Testis (tissue), 3 donors: Measurements from ENCODE around the gene AIRE. TPM values are rescaled to one million over a fixed set of nuclear protein-coding genes. Genes with fewer than 3 reads are reported as not detected.

Experiments used
- DNase-seq: peaks from one replicate; pipeline ENCODE4 v3.0.0-alpha.2; 2019
- H3K27ac ChIP-seq, 2 donors: fragments of 200-600 bp; sonication (generic); one replicate each; pipeline ENCODE4 v1.5.1; 2019
- H3K27me3 ChIP-seq: fragments of 200-600 bp; sonication (generic); one replicate; pipeline ENCODE4 v1.5.1; 2019
- H3K36me3 ChIP-seq: fragments of 200-600 bp; sonication (generic); one replicate; pipeline ENCODE4 v1.5.1; 2017; ENCODE audit warnings: low read depth; ENCODE audit errors: missing control alignments
- H3K4me1 ChIP-seq: fragments of 200-600 bp; sonication (generic); one replicate; pipeline ENCODE4 v1.5.1; 2019
- H3K4me3 ChIP-seq, 2 donors: fragments of 200-600 bp; sonication (generic); one replicate each; pipeline ENCODE4 v1.5.1; 2017 to 2019
- H3K9me3 ChIP-seq: fragments of 200-600 bp; sonication (generic); one replicate; pipeline ENCODE4 v1.5.1; 2017
- POLR2A ChIP-seq: fragments of 450-650 bp; IDR thresholded peaks from one replicate; pipeline ENCODE4 v1.6.1; 2017; ENCODE audit warnings: antibody characterized with exemption, mild to moderate bottlenecking, moderate library complexity
- WGBS, 2 donors: methylation state at CpG; one replicate each; pipeline ENCODE4 v1.1.5; 2018; 5-methylcytosine and 5-hydroxymethylcytosine counted together
- intact Hi-C: fragments of 100-400 bp; cut with DNase I; formaldehyde crosslinking; loops from one replicate; pipeline ENCODE4 v1.15.1; 2023; ENCODE audit warnings: low total_unique reads
- polyA plus RNA-seq: library from polyadenylated mRNA; stranded (reverse); fragments of 350-450 nt; fragmentation: Illumina TruSeq; extraction: RNeasy Lipid Tissue Mini Kit (QIAGEN cat#74804); gene quantifications from one replicate; pipeline ENCODE4 v1.2.3, GENCODE V29; 2014; ENCODE audit warnings: low read depth, low replicate concordance; ENCODE audit not compliant: insufficient read depth
- total RNA-seq, 2 donors: library from RNA; depleted of rRNA; stranded (reverse); fragments of >200 nt; gene quantifications; one replicate each; pipeline ENCODE4 v1.2.3, GENCODE V29; 2016
- TF ChIP-seq, protein P1 (sequence below), 3 experiments: fragments of 450-650 bp in 2 of 3; fragments of 200-600 bp in 1 of 3; sonication (generic) in 1 of 3; IDR thresholded peaks; one replicate each; pipeline ENCODE4 v1.5.1; 2016 to 2019; ENCODE audit warnings: antibody characterized with exemption in 3 of 3, mild to moderate bottlenecking in 2 of 3, moderate library complexity in 1 of 3

The AIRE gene
- total and polyA plus RNA-seq, 3 donors from 2014 or later: 0.16 to 0.68 (median 0.55) TPM

- no peaks in the 10 kb centered on the region for H3K27me3 ChIP-seq
- no peaks in the 10 kb centered on the region for H3K9me3 ChIP-seq
- intact Hi-C loops: no loop called here
- H3K36me3 ChIP-seq: no peaks in the 10 kb centered on the region
- H3K27ac ChIP-seq: no peak overlapping the region
- 92 to 95% methylated on average over 18 to 33 of the region's 33 CpGs for whole genome bisulfite sequencing, 2 donors
- no peak for DNase-seq
- no peak overlapping the region for H3K4me3 ChIP-seq
- no peak for TF ChIP-seq POLR2A
- peaks cover 16% of the 10 kb centered on the region for H3K4me1 ChIP-seq
These were observed 8.0 kb downstream of the AIRE start for GRCh38 chr21:44293551-44294231.

DNA sequence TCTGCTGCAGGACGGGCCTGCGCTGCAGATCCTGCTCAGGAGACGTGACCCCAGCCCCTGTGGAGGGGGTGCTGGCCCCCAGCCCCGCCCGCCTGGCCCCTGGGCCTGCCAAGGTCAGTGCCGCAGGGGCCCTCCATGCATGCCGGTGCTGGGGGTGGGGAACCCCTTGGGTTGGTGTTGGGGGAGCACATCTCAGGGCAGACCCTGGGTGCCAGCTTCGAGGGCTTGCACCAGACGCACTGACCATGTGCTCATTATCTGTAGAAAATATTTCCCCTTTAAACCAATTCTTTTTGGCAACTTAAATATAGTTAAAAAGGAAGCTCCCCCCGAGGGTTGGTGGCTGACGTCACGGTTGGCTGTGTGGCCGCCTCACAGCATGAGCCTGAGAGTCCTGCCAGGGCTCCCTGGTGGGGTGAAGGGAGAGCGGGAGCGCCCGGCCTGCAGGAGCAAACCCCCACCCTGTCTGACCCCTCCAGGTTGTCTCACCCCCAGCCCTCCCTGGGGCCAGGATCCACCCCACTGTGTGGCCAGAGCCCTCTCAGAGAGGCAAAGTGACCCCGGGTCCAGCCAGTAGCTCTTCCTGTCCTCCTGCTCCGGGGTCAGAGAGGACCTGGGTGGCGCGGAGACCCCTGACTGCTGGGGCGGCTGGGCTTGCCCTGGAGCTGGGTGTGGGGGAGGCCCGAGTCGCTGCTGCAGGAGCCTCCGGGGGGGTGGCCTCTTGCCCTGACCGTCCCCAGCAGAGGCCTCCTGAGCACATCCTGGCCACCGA is 8.9 kb downstream of the AIRE start:
- Histone ChIP-seq H3K27ac (no peak overlapping the region), H3K27me3 (no peaks in the 10 kb centered on the region), H3K4me3 (no peak overlapping the region), H3K4me1 (peaks cover 21% of the 10 kb centered on the region), H3K9me3 (no peaks in the 10 kb centered on the region), H3K36me3 (no peaks in the 10 kb centered on the region)
- whole genome bisulfite sequencing, 2 donors: 47 to 52% methylated on average over 13 to 21 of the region's 26 CpGs
- intact Hi-C loops: no loop called here
- no peak for TF ChIP-seq POLR2A
- TF ChIP-seq, protein P1, sequence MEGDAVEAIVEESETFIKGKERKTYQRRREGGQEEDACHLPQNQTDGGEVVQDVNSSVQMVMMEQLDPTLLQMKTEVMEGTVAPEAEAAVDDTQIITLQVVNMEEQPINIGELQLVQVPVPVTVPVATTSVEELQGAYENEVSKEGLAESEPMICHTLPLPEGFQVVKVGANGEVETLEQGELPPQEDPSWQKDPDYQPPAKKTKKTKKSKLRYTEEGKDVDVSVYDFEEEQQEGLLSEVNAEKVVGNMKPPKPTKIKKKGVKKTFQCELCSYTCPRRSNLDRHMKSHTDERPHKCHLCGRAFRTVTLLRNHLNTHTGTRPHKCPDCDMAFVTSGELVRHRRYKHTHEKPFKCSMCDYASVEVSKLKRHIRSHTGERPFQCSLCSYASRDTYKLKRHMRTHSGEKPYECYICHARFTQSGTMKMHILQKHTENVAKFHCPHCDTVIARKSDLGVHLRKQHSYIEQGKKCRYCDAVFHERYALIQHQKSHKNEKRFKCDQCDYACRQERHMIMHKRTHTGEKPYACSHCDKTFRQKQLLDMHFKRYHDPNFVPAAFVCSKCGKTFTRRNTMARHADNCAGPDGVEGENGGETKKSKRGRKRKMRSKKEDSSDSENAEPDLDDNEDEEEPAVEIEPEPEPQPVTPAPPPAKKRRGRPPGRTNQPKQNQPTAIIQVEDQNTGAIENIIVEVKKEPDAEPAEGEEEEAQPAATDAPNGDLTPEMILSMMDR (IDR thresholded peaks at IDR 0.05): no peak
- peak; percentile 83 for DNase-seq

- no peak for DNase-seq
- H3K4me1 ChIP-seq: peaks cover 21% of the 10 kb centered on the region
These were observed 9.5 kb downstream of the AIRE start for GRCh38 chr21:44295163-44295573.

DNA sequence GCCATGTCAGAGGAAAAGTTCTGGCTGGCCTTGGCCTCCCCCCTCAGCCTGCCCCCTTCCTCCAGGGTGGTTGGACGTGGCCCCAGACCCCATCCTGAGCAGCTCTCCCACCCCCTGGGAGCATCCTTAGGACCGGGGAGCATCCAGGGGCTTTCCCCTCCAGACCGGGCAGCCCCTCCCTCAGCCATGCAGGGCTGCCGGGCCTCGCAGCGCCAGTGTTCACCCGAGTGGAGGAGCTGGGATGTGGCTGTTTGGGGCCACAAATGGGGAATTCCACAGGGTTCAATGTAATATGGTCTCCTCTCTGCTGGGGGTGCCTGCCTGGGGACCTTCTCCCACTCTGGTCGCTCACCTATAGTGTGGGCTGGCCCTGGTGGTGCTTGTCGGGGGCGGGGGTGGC is 10.0 kb downstream of the AIRE start:
- Histone ChIP-seq H3K4me3 (no peak overlapping the region), H3K27me3 (no peaks in the 10 kb centered on the region), H3K9me3 (no peaks in the 10 kb centered on the region), H3K36me3 (no peaks in the 10 kb centered on the region), H3K27ac (no peak overlapping the region), H3K4me1 (peaks cover 22% of the 10 kb centered on the region)
- intact Hi-C loops: no loop called here
- TF ChIP-seq POLR2A: no peak
- TF ChIP-seq, protein P1 (IDR thresholded peaks at IDR 0.05): no peak
- 74 to 75% methylated on average over 6 to 9 of the region's 10 CpGs for WGBS, 2 donors
- DNase-seq: no peak

More at GRCh38 chr21:44295163-44295573, 9.5 kb downstream of the AIRE start:
- intact Hi-C loops: no loop called here
- H3K27ac ChIP-seq: no peak overlapping the region
- no peaks in the 10 kb centered on the region for H3K27me3 ChIP-seq
- no peaks in the 10 kb centered on the region for H3K9me3 ChIP-seq
- TF ChIP-seq, protein P1 (IDR thresholded peaks at IDR 0.05): no peak
- TF ChIP-seq POLR2A: no peak
- no peak overlapping the region for H3K4me3 ChIP-seq
- WGBS, 2 donors: 55 to 78% methylated on average over 10 to 14 of the region's 14 CpGs
- H3K36me3 ChIP-seq: no peaks in the 10 kb centered on the region

- no peak overlapping the region for H3K27ac ChIP-seq
- H3K27me3 ChIP-seq: no peaks in the 10 kb centered on the region
- intact Hi-C loops: no loop called here
- TF ChIP-seq POLR2A: no peak
- TF ChIP-seq, protein P1 (IDR thresholded peaks at IDR 0.05): no peak
- WGBS, 2 donors: 56 to 60% methylated on average over 5 to 12 of the region's 12 CpGs
- no peak for DNase-seq
- no peaks in the 10 kb centered on the region for H3K9me3 ChIP-seq
- H3K4me1 ChIP-seq: peaks cover 26% of the 10 kb centered on the region
- H3K36me3 ChIP-seq: no peaks in the 10 kb centered on the region
- no peak overlapping the region for H3K4me3 ChIP-seq
These were observed 10.4 kb downstream of the AIRE start for GRCh38 chr21:44296103-44296519.
